H9 (cell line): ENCODE data around the gene ZMYND8. TPM values are rescaled to one million over a fixed set of nuclear protein-coding genes. Genes with fewer than 3 reads are reported as not detected.

Experiments used
- DNase-seq: peaks from one replicate; pipeline ENCODE4 v3.0.0-alpha.2; 2017
- H2AFZ ChIP-seq: one replicate; pipeline ENCODE4 v1.6.1; 2013; ENCODE audit warnings: mild to moderate bottlenecking, low read length, control low read depth, moderate library complexity
- H2AK5ac ChIP-seq: 2 replicates; pipeline ENCODE4 v1.6.1; 2013; ENCODE audit warnings: low read length, control low read depth, mixed read lengths; ENCODE audit not compliant: insufficient read length
- H2BK120ac ChIP-seq: one replicate; pipeline ENCODE4 v1.6.1; 2013; ENCODE audit warnings: low read depth, mild to moderate bottlenecking, low read length, control low read depth, inconsistent platforms; ENCODE audit not compliant: poor library complexity, severe bottlenecking
- H2BK12ac ChIP-seq: 2 replicates; pipeline ENCODE4 v1.6.1; 2013; ENCODE audit warnings: low read length, control low read depth, mixed read lengths, low read depth; ENCODE audit not compliant: insufficient read length
- H2BK15ac ChIP-seq: 2 replicates; pipeline ENCODE4 v1.6.1; 2013; ENCODE audit warnings: low read depth, low read length, control low read depth
- H2BK20ac ChIP-seq: one replicate; pipeline ENCODE4 v1.6.1; 2013; ENCODE audit warnings: low read depth, mild to moderate bottlenecking, low read length, control low read depth, inconsistent platforms; ENCODE audit not compliant: poor library complexity, severe bottlenecking
- H2BK5ac ChIP-seq: 2 replicates; pipeline ENCODE4 v1.6.1; 2013; ENCODE audit warnings: low read length, control low read depth, mixed read lengths; ENCODE audit not compliant: insufficient read length
- H3K14ac ChIP-seq: 2 replicates; pipeline ENCODE4 v1.6.1; 2013; ENCODE audit warnings: low read length, control low read depth; ENCODE audit not compliant: insufficient read depth
- H3K18ac ChIP-seq: 2 replicates; pipeline ENCODE4 v1.6.1; 2013; ENCODE audit warnings: low read depth, mild to moderate bottlenecking, mixed read lengths, low read length, control low read depth; ENCODE audit not compliant: insufficient read length
- H3K23ac ChIP-seq: 2 replicates; pipeline ENCODE4 v1.6.1; 2013; ENCODE audit warnings: low read length, control low read depth, mixed read lengths, low read depth; ENCODE audit not compliant: insufficient read length
- H3K23me2 ChIP-seq: 2 replicates; pipeline ENCODE4 v1.6.1; 2013; ENCODE audit warnings: low read depth, mild to moderate bottlenecking, mixed read lengths, low read length, control low read depth; ENCODE audit not compliant: insufficient read length, poor library complexity, severe bottlenecking
- H3K27ac ChIP-seq: 2 replicates; pipeline ENCODE4 v1.5.1; 2013; ENCODE audit warnings: low read length, control low read depth, mixed read lengths, low read depth; ENCODE audit not compliant: insufficient read length
- H3K27me3 ChIP-seq: 2 replicates; pipeline ENCODE4 v1.6.1; 2013; ENCODE audit warnings: low read length, control low read depth, inconsistent platforms; ENCODE audit not compliant: insufficient read depth
- H3K4ac ChIP-seq: 2 replicates; pipeline ENCODE4 v1.6.1; 2013; ENCODE audit warnings: low read depth, mild to moderate bottlenecking, control low read depth, inconsistent platforms, low read length, moderate library complexity
- H3K4me1 ChIP-seq: 2 replicates; pipeline ENCODE4 v1.6.1; 2013; ENCODE audit warnings: low read length, control low read depth, inconsistent platforms; ENCODE audit not compliant: insufficient read depth
- H3K4me2 ChIP-seq: 2 replicates; pipeline ENCODE4 v1.6.1; 2013; ENCODE audit warnings: low read length, control low read depth, mixed read lengths; ENCODE audit not compliant: insufficient read length, insufficient read depth
- H3K56ac ChIP-seq: 2 replicates; pipeline ENCODE4 v1.6.1; 2013; ENCODE audit warnings: low read depth, mild to moderate bottlenecking, mixed read lengths, low read length, control low read depth; ENCODE audit not compliant: insufficient read length
- H3K79me1 ChIP-seq: 2 replicates; pipeline ENCODE4 v1.6.1; 2013; ENCODE audit warnings: low read depth, mild to moderate bottlenecking, moderate library complexity, low read length, control low read depth, inconsistent platforms; ENCODE audit not compliant: insufficient read depth, poor library complexity, severe bottlenecking
- H3K79me2 ChIP-seq: 2 replicates; pipeline ENCODE4 v1.6.1; 2013; ENCODE audit warnings: low read length, control low read depth, inconsistent platforms; ENCODE audit not compliant: insufficient read depth
- H3K9ac ChIP-seq: 2 replicates; pipeline ENCODE4 v1.6.1; 2013; ENCODE audit warnings: low read length, control low read depth, mixed read lengths; ENCODE audit not compliant: insufficient read length; ENCODE audit errors: extremely low read depth
- H3K9me3 ChIP-seq: one replicate; pipeline ENCODE4 v1.6.1; 2013; ENCODE audit warnings: low read depth, low read length, inconsistent platforms; ENCODE audit not compliant: control insufficient read depth
- H3T11ph ChIP-seq: one replicate; pipeline ENCODE4 v1.6.1; 2013; ENCODE audit warnings: mild to moderate bottlenecking, low read length, control low read depth, inconsistent platforms
- H4K20me1 ChIP-seq: one replicate; pipeline ENCODE4 v1.6.1; 2013; ENCODE audit not compliant: control insufficient read depth, insufficient read length, insufficient read depth
- H4K5ac ChIP-seq: 2 replicates; pipeline ENCODE4 v1.6.1; 2013; ENCODE audit warnings: low read depth, mild to moderate bottlenecking, mixed read lengths, low read length, control low read depth; ENCODE audit not compliant: insufficient read length
- H4K8ac ChIP-seq: replicated peaks from 2 replicates; pipeline ENCODE4 v1.6.1; 2013; ENCODE audit warnings: low read length, control low read depth, mixed read lengths, low read depth; ENCODE audit not compliant: insufficient read length
- H4K91ac ChIP-seq: 2 replicates; pipeline ENCODE4 v1.6.1; 2013; ENCODE audit warnings: low read depth, mild to moderate bottlenecking, moderate library complexity, mixed read lengths, low read length, control low read depth; ENCODE audit not compliant: insufficient read length
- H3K27ac Mint-ChIP-seq, 3 experiments: 2 replicates in 2 of 3; 3 replicates in 1 of 3; pipeline ENCODE4 v1.8.0; 2020 to 2021; ENCODE audit warnings: mixed read lengths in 3 of 3, mild to moderate bottlenecking in 1 of 3, moderate library complexity in 1 of 3
- H3K27me3 Mint-ChIP-seq: 2 replicates; pipeline ENCODE4 v1.8.0; 2021; ENCODE audit warnings: low read depth, mild to moderate bottlenecking, moderate library complexity, mixed read lengths
- H3K36me3 Mint-ChIP-seq, 3 experiments: 2 replicates in 2 of 3; 3 replicates in 1 of 3; pipeline ENCODE4 v1.8.0; 2020 to 2021; ENCODE audit warnings: low read depth in 3 of 3, mixed read lengths in 3 of 3; ENCODE audit not compliant: insufficient read depth in 1 of 3
- H3K4me1 Mint-ChIP-seq, 2 experiments: 2 replicates each; pipeline ENCODE4 v1.8.0; 2020; ENCODE audit warnings: mixed read lengths in 2 of 2
- H3K4me3 Mint-ChIP-seq, 2 experiments: 2 replicates in 1 of 2; 3 replicates in 1 of 2; pipeline ENCODE4 v1.8.0; 2020 to 2021; ENCODE audit warnings: mild to moderate bottlenecking in 2 of 2, mixed read lengths in 2 of 2, moderate library complexity in 1 of 2
- H3K9me3 Mint-ChIP-seq, 2 experiments: 2 replicates in 1 of 2; 3 replicates in 1 of 2; pipeline ENCODE4 v1.8.0; 2020; ENCODE audit warnings: mild to moderate bottlenecking in 2 of 2, mixed read lengths in 2 of 2, moderate library complexity in 1 of 2
- CTCF ChIP-seq: fragments of 200-600 bp; sonication (generic); conservative IDR thresholded peaks from 3 replicates; pipeline ENCODE4 v1.8.0; 2021; ENCODE audit warnings: antibody characterized with exemption, mild to moderate bottlenecking
- WGBS: extraction: QIAGEN DNeasy Blood & Tissue Kit; methylation state at CpG from one replicate; pipeline ENCODE4 v1.1.7; 2013; ENCODE audit warnings: missing lambda C conversion rate, low lambda C conversion rate, mixed read lengths; ENCODE audit not compliant: insufficient read length; ENCODE audit errors: extremely low coverage; 5-methylcytosine and 5-hydroxymethylcytosine counted together
- total RNA-seq: library from RNA; stranded (reverse); gene quantifications from 2 replicates; pipeline ENCODE4 v1.2.1, GENCODE V29; 2021

Gene ZMYND8
- total RNA-seq, 1 experiment from 2014 or later: 158 TPM

GRCh38 chr20:47238780-47239718 is 117.5 kb downstream of the ZMYND8 start:
- H3K23me2 ChIP-seq: no peaks in the 10 kb centered on the region
- H2BK20ac ChIP-seq: no peak overlapping the region
- no peak for TF ChIP-seq CTCF
- Mint-ChIP-seq H3K27ac (peak overlapping the region; percentile 34 to 93 (median 81); a peak in 5 of 7 replicates), H3K4me1 (peaks cover 0 to 14% of the 10 kb centered on the region in 2 experiments; a peak in 2 of 4 replicates), H3K27me3 (no peaks in the 10 kb centered on the region), H3K9me3 (no peaks in the 10 kb centered on the region), H3K4me3 (no peak overlapping the region), H3K36me3 (peaks cover 57 to 80% (median 79%) of the 10 kb centered on the region in 3 experiments)
- H4K5ac ChIP-seq: no peak overlapping the region
- peak; percentile 32 for DNase-seq
- H3K9me3 ChIP-seq: no peaks in the 10 kb centered on the region
- no peak overlapping the region for H3K14ac ChIP-seq
- no peak overlapping the region for H4K8ac ChIP-seq
- no peak overlapping the region for H4K91ac ChIP-seq
- H3K56ac ChIP-seq: no peak overlapping the region
- no peak overlapping the region for H3K4me2 ChIP-seq
- H2AFZ ChIP-seq: no peak overlapping the region
- H3K79me2 ChIP-seq: no peaks in the 10 kb centered on the region
- H3K18ac ChIP-seq: no peak overlapping the region
- no peak overlapping the region for H3T11ph ChIP-seq
- H3K27me3 ChIP-seq: no peaks in the 10 kb centered on the region
- no peak overlapping the region for H3K23ac ChIP-seq
- H2BK120ac ChIP-seq: no peak overlapping the region
- no peak overlapping the region for H3K9ac ChIP-seq
- H2AK5ac ChIP-seq: no peak overlapping the region
- no peak overlapping the region for H2BK5ac ChIP-seq
- H2BK15ac ChIP-seq: no peak overlapping the region
- no peak overlapping the region for H3K27ac ChIP-seq
- H2BK12ac ChIP-seq: no peak overlapping the region
- H3K79me1 ChIP-seq: no peaks in the 10 kb centered on the region
- no peak overlapping the region for H3K4ac ChIP-seq
- no peaks in the 10 kb centered on the region for H4K20me1 ChIP-seq
- H3K4me1 ChIP-seq: no peaks in the 10 kb centered on the region
- no CpG with 5 or more reads among the region's 51 CpGs for WGBS
